Trophoblast cell (in vitro differentiated cells and primary cell): ENCODE results near the gene IMMP2L.

Experiments
- DNase-seq, 2 donors: peaks; one replicate each; pipeline ENCODE4 v3.0.0-alpha.2; 2016
- H2AFZ ChIP-seq: 2 replicates; pipeline ENCODE4 v1.6.1; 2013; ENCODE audit warnings: low read length, moderate library complexity, mild to moderate bottlenecking; ENCODE audit not compliant: insufficient read depth, poor library complexity
- H2AK5ac ChIP-seq: 2 replicates; pipeline ENCODE4 v1.6.1; 2013; ENCODE audit warnings: mild to moderate bottlenecking, low read length
- H2BK120ac ChIP-seq: 2 replicates; pipeline ENCODE4 v1.6.1; 2013; ENCODE audit warnings: low read length, mild to moderate bottlenecking, moderate library complexity; ENCODE audit not compliant: insufficient read depth, poor library complexity
- H2BK12ac ChIP-seq: 2 replicates; pipeline ENCODE4 v1.6.1; 2013; ENCODE audit warnings: mild to moderate bottlenecking, low read length, moderate library complexity
- H2BK5ac ChIP-seq: 2 replicates; pipeline ENCODE4 v1.6.1; 2013; ENCODE audit warnings: low read length, low read depth, moderate library complexity, mild to moderate bottlenecking; ENCODE audit not compliant: poor library complexity
- H3K14ac ChIP-seq: 2 replicates; pipeline ENCODE4 v1.6.1; 2013; ENCODE audit warnings: mild to moderate bottlenecking, low read length
- H3K18ac ChIP-seq: 2 replicates; pipeline ENCODE4 v1.6.1; 2013; ENCODE audit warnings: mild to moderate bottlenecking, low read length
- H3K23ac ChIP-seq: 2 replicates; pipeline ENCODE4 v1.6.1; 2013; ENCODE audit warnings: low read length
- H3K27ac ChIP-seq: 2 replicates; pipeline ENCODE4 v1.5.1; 2013; ENCODE audit warnings: low read depth, mild to moderate bottlenecking, inconsistent platforms, low read length, moderate library complexity
- H3K27me3 ChIP-seq: 2 replicates; pipeline ENCODE4 v1.6.1; 2013; ENCODE audit warnings: inconsistent platforms, mild to moderate bottlenecking, low read length, moderate library complexity; ENCODE audit not compliant: insufficient read depth
- H3K36me3 ChIP-seq, 2 experiments: 1 replicate in 1 of 2; 2 replicates in 1 of 2; pipeline ENCODE4 v1.6.1; 2013; ENCODE audit warnings: low read length in 2 of 2, mild to moderate bottlenecking in 2 of 2, moderate library complexity in 1 of 2; ENCODE audit not compliant: insufficient read depth in 2 of 2, control insufficient read depth in 1 of 2
- H3K4ac ChIP-seq: 2 replicates; pipeline ENCODE4 v1.6.1; 2013; ENCODE audit warnings: low read depth, mild to moderate bottlenecking, low read length, moderate library complexity
- H3K4me1 ChIP-seq, 2 experiments: 1 replicate in 1 of 2; 2 replicates in 1 of 2; pipeline ENCODE4 v1.6.1; 2013; ENCODE audit warnings: low read length in 2 of 2, mild to moderate bottlenecking in 2 of 2, moderate library complexity in 1 of 2; ENCODE audit not compliant: insufficient read depth in 2 of 2, control insufficient read depth in 1 of 2
- H3K4me2 ChIP-seq: 2 replicates; pipeline ENCODE4 v1.6.1; 2013; ENCODE audit warnings: inconsistent platforms, mild to moderate bottlenecking, low read length, moderate library complexity
- H3K4me3 ChIP-seq: 2 replicates; pipeline ENCODE4 v1.5.1; 2013; ENCODE audit warnings: mild to moderate bottlenecking, low read depth, low read length, inconsistent platforms
- H3K79me1 ChIP-seq: one replicate; pipeline ENCODE4 v1.6.1; 2013; ENCODE audit warnings: low read length
- H3K79me2 ChIP-seq: 2 replicates; pipeline ENCODE4 v1.6.1; 2013; ENCODE audit warnings: low read length, mild to moderate bottlenecking; ENCODE audit not compliant: control insufficient read depth, insufficient read depth, poor library complexity
- H3K9ac ChIP-seq: 2 replicates; pipeline ENCODE4 v1.6.1; 2013; ENCODE audit warnings: mild to moderate bottlenecking, low read length
- H3K9me3 ChIP-seq: 2 replicates; pipeline ENCODE4 v1.6.1; 2013; ENCODE audit warnings: low read depth, mild to moderate bottlenecking, control low read depth, inconsistent platforms, low read length; ENCODE audit not compliant: insufficient read depth
- H4K12ac ChIP-seq: 2 replicates; pipeline ENCODE4 v1.6.1; 2013; ENCODE audit warnings: low read depth, mild to moderate bottlenecking, low read length, moderate library complexity
- H4K8ac ChIP-seq: 2 replicates; pipeline ENCODE4 v1.6.1; 2013; ENCODE audit warnings: low read depth, mild to moderate bottlenecking, low read length, moderate library complexity
- H4K91ac ChIP-seq: one replicate; pipeline ENCODE4 v1.6.1; 2013; ENCODE audit warnings: low read depth, mild to moderate bottlenecking, low read length, moderate library complexity
- WGBS: extraction: QIAGEN DNeasy Blood & Tissue Kit; methylation state at CpG from one replicate; pipeline ENCODE4 v1.1.7; 2013; ENCODE audit warnings: missing lambda C conversion rate; ENCODE audit not compliant: insufficient read length, insufficient coverage; ENCODE audit errors: extremely low coverage; 5-methylcytosine and 5-hydroxymethylcytosine counted together

IMMP2L gene

GRCh38 chr7:111164442-111164841, 397.9 kb downstream of the IMMP2L start:
- no peak overlapping the region for H2BK120ac ChIP-seq
- no CpG with 5 or more reads among the region's 1 CpG for WGBS
- no peak overlapping the region for H2AK5ac ChIP-seq

GRCh38 chr7:111162692-111163091, 399.6 kb downstream of the IMMP2L start:
- Histone ChIP-seq H2BK120ac (no peak overlapping the region), H3K79me1 (no peaks in the 10 kb centered on the region), H4K8ac (no peak overlapping the region), H3K9ac (no peak overlapping the region), H4K12ac (no peak overlapping the region), H2AK5ac (no peak overlapping the region), H3K27me3 (no peaks in the 10 kb centered on the region), H3K9me3 (no peaks in the 10 kb centered on the region), H3K4me1 (no peaks in the 10 kb centered on the region), H2BK12ac (no peak overlapping the region), H3K36me3 (no peaks in the 10 kb centered on the region), H3K4me2 (no peak overlapping the region), H3K27ac (no peak overlapping the region), H3K23ac (no peak overlapping the region), H3K18ac (no peak overlapping the region), H3K79me2 (no peaks in the 10 kb centered on the region), H3K4me3 (no peak overlapping the region), H4K91ac (no peak overlapping the region), H3K4ac (no peak overlapping the region), H2AFZ (no peak overlapping the region), H2BK5ac (no peak overlapping the region), H3K14ac (no peak overlapping the region)
- no peak for DNase-seq
- no CpG with 5 or more reads among the region's 3 CpGs for WGBS

More at GRCh38 chr7:111164442-111164841, 397.9 kb downstream of the IMMP2L start:
- H3K14ac ChIP-seq: no peak overlapping the region
- H3K9ac ChIP-seq: no peak overlapping the region
- H3K36me3 ChIP-seq: no peaks in the 10 kb centered on the region
- H3K27me3 ChIP-seq: no peaks in the 10 kb centered on the region
- H3K4me2 ChIP-seq: no peak overlapping the region
- H3K79me2 ChIP-seq: no peaks in the 10 kb centered on the region
- no peaks in the 10 kb centered on the region for H3K9me3 ChIP-seq
- H3K4me3 ChIP-seq: no peak overlapping the region
- H4K91ac ChIP-seq: no peak overlapping the region
- no peak overlapping the region for H2AFZ ChIP-seq
- no peak for DNase-seq
- H3K23ac ChIP-seq: no peak overlapping the region
- no peak overlapping the region for H4K8ac ChIP-seq
- no peak overlapping the region for H3K4ac ChIP-seq
- no peak overlapping the region for H2BK12ac ChIP-seq
- no peak overlapping the region for H3K27ac ChIP-seq
- H3K4me1 ChIP-seq: no peaks in the 10 kb centered on the region
- H3K79me1 ChIP-seq: no peaks in the 10 kb centered on the region
- no peak overlapping the region for H3K18ac ChIP-seq
- no peak overlapping the region for H4K12ac ChIP-seq
- no peak overlapping the region for H2BK5ac ChIP-seq

- Histone ChIP-seq H4K91ac (no peak overlapping the region), H3K9ac (no peak overlapping the region), H3K23ac (no peak overlapping the region), H2BK120ac (no peak overlapping the region), H4K8ac (no peak overlapping the region), H2BK5ac (no peak overlapping the region), H2BK12ac (no peak overlapping the region), H3K9me3 (no peaks in the 10 kb centered on the region), H3K79me1 (no peaks in the 10 kb centered on the region), H3K27me3 (no peaks in the 10 kb centered on the region), H3K4me2 (no peak overlapping the region), H3K18ac (no peak overlapping the region), H3K4me1 (no peaks in the 10 kb centered on the region), H2AK5ac (no peak overlapping the region), H3K79me2 (no peaks in the 10 kb centered on the region), H3K4ac (no peak overlapping the region), H4K12ac (no peak overlapping the region), H3K27ac (no peak overlapping the region), H3K4me3 (no peak overlapping the region), H3K14ac (no peak overlapping the region), H3K36me3 (no peaks in the 10 kb centered on the region), H2AFZ (no peak overlapping the region)
- no peak for DNase-seq
These were observed 402.0 kb downstream of the IMMP2L start for GRCh38 chr7:111160297-111160696.

- Histone ChIP-seq H3K9ac (no peak overlapping the region), H3K23ac (no peak overlapping the region), H3K27me3 (no peaks in the 10 kb centered on the region), H3K4me3 (no peak overlapping the region), H3K9me3 (no peaks in the 10 kb centered on the region), H2AFZ (no peak overlapping the region), H3K79me2 (no peaks in the 10 kb centered on the region), H4K8ac (no peak overlapping the region), H3K14ac (no peak overlapping the region), H3K36me3 (no peaks in the 10 kb centered on the region), H3K18ac (no peak overlapping the region), H2BK12ac (no peak overlapping the region), H2AK5ac (no peak overlapping the region), H4K12ac (no peak overlapping the region), H3K4me1 (no peaks in the 10 kb centered on the region), H3K27ac (no peak overlapping the region), H3K79me1 (no peaks in the 10 kb centered on the region), H3K4me2 (no peak overlapping the region), H4K91ac (no peak overlapping the region), H3K4ac (no peak overlapping the region), H2BK5ac (no peak overlapping the region), H2BK120ac (no peak overlapping the region)
- no peak for DNase-seq
These were observed 402.9 kb downstream of the IMMP2L start for GRCh38 chr7:111159426-111159825.

- H3K23ac ChIP-seq: no peak overlapping the region
- no peaks in the 10 kb centered on the region for H3K27me3 ChIP-seq
- H3K27ac ChIP-seq: no peak overlapping the region
- H4K12ac ChIP-seq: no peak overlapping the region
- H2BK120ac ChIP-seq: no peak overlapping the region
- no peaks in the 10 kb centered on the region for H3K36me3 ChIP-seq
- H4K91ac ChIP-seq: no peak overlapping the region
- no peaks in the 10 kb centered on the region for H3K4me1 ChIP-seq
- WGBS: no CpG with 5 or more reads among the region's 1 CpG
- no peak overlapping the region for H2AFZ ChIP-seq
- H3K9me3 ChIP-seq: no peaks in the 10 kb centered on the region
- H3K18ac ChIP-seq: no peak overlapping the region
- H3K4me3 ChIP-seq: no peak overlapping the region
- H4K8ac ChIP-seq: no peak overlapping the region
- no peak overlapping the region for H2BK5ac ChIP-seq
- H2AK5ac ChIP-seq: no peak overlapping the region
- no peak overlapping the region for H2BK12ac ChIP-seq
- no peak overlapping the region for H3K14ac ChIP-seq
- H3K4ac ChIP-seq: no peak overlapping the region
- no peaks in the 10 kb centered on the region for H3K79me2 ChIP-seq
- no peak for DNase-seq
- no peak overlapping the region for H3K4me2 ChIP-seq
- no peak overlapping the region for H3K9ac ChIP-seq
- no peaks in the 10 kb centered on the region for H3K79me1 ChIP-seq
These were observed 411.6 kb downstream of the IMMP2L start for GRCh38 chr7:111150709-111151108.
